CD4-positive, alpha-beta T cell treated with Interleukin-2 at 100 ng/mL for 4 hours (primary cell): ENCODE data around the gene TSPAN14.

Experiments
- DNase-seq: peaks from one replicate; pipeline ENCODE4 v3.0.0-alpha.2; 2020; ENCODE audit warnings: low spot score

The TSPAN14 gene

DNA sequence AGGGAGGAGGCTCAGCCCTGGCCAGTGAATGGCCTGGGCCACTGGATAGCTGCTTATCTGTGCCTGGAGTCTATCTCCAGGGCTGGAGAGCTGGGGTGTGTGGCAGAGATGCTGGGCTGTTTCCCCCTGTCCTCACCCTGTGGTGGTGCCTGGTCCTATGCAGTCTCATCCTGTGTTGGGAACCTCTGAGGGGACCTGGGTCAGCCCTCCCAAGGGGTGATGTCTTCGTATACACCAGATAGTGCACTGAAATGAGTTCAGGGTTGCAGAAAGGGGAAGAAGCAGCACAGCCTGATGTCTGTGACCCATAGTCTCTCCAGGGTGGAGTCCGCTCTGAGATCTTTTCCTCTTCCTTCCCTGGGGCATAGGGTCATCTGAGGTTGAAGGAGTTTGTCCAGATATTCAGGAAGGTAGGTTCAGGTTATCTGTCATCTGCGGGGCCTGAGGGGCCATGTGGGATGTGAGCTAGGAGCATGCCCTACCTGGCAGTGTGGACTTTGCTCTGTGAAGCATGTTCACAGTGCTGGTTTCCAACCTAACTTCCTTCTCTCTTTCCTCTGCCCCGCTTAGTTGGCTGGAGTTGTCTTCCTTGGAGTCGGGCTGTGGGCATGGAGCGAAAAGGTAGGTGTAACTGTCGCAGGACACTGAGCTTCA, 50.2 kb downstream of the TSPAN14 start:
- no peak for DNase-seq

DNA sequence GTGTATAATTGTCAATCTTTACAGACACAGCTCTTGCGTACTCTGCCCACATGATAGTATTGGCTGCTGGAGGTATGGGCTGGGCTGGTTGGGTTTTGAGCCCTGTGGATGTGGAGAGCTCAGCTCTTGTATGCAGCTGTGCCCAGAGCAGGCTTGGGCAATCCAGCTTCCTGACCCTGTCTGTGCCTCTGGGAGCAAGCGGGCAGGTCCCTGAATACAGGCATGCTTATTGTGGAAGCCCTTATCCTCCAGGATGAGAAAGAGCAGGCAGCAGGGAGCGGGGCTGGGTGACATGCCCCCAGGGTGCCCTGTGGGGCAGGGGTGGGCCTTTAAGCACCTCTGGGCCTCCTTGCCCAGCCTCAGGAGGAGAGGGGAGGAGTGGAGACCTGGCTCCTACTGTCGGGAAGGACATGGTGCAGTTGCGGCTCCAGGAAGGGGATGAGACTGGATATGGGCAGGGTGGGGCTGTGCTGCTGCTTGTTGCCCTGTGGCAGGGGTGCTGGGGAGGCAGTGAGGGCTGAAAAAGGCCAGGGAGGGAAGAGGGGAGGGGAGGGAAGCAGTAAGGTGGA, 50.9 kb downstream of the TSPAN14 start:
- DNase-seq, result no peak

DNA sequence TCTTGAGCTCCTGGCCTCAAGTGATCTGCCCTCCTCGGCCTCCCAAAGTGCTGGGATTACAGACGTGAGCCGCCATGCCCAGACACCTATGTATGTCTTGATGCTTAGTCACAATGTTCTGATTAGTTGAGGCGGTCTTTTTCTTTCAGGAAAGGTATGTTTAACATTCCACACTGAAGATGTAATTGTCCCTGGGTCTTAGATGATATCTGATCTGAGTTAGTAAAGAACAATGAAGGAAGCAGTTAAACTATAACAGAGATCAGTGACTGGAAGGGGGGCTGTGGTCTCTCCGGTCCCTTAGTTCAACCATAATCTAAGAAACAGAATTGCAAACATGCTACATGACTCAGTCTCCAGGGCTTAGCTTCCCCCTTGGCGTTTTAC, 52.1 kb downstream of the TSPAN14 start:
- no peak for DNase-seq

DNA sequence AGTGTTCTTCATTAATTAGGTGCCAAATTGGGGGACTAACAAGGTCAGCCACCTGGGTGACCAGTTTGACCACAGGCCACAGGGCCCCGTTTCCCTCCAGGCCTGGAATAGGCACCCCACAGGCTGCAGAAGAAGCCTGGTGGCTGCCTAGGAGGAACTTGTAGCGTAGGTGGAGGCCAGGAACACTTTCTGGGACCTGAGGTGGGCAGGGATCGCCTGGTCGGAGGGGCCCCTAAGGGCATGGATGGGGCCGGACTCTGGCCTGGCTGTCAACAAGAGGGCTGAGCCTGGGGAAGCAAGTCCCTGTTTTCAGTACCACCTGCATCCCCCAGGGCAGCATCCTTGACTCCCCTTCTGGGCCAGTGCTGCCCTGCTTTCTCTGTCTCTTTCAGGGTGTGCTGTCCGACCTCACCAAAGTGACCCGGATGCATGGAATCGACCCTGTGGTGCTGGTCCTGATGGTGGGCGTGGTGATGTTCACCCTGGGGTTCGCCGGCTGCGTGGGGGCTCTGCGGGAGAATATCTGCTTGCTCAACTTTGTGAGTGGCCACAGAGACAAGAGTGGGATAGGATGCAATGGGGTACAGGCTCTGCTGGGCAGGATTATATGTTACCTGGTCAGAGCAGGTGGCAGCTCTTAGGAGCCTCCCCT, 52.9 kb downstream of the TSPAN14 start:
- DNase-seq, result no peak

DNA sequence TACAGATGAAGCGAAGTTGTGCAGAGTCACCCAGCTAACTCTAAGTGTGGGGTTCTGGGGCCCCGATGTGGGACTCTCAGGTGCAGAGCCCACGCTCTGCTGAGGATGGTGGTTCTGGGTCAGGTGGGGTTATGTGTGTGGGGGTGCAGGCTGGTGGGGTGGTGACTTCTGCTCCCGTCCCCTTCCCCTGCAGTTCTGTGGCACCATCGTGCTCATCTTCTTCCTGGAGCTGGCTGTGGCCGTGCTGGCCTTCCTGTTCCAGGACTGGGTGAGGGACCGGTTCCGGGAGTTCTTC, 54.9 kb downstream of the TSPAN14 start:
- no peak for DNase-seq

DNA sequence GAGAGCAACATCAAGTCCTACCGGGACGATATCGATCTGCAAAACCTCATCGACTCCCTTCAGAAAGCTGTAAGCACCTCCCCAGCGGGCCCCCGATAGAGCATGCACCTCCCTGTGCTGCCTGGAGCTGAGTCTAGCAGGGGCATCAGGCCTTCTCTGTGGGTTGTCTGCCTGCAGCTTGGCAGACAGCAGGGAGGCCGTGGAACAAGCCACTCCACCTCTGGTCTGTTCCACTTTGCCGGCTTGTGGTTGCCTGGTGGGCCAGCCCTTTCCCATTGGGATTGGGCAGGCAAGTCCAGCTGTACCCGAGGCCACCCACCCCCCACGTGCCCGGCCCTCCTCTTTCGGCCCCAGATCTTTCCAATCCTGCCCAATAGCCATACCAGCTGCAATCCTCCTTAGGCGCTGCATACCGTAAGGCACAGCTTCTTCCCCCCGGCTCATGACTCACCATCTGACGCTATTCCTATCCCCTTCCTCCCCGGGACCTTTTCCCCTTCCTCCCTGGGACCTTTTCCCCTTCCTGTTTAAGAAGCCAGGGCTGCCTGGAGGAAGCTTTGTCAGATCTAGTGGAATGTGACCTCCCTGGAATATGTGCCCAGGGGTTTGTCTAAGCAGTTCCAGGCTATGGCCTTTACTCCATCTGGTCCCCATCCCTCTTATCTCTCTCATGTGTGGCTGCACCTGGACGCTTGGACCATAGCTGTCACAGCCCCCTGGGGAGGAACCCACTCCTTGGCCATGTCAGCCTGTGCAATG, 55.5 kb downstream of the TSPAN14 start:
- DNase-seq, result no peak

DNA sequence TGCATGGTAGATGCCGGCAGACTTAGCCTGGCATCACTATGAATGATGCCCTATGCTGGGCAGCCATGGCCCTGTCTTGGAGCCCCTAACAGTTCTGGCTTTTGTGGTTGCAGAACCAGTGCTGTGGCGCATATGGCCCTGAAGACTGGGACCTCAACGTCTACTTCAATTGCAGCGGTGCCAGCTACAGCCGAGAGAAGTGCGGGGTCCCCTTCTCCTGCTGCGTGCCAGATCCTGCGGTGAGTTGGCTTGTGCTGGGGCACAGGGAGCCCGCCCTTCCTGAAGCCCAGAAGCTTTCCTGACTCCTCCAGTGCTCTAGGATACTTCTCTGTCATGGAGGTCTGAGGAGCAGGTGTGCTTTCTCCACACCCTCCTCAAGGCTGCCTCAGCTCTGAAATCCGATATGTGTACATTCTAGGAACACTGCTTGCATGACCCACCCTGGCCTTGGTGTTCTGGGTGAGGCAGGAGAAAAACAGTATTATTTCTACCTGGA, 58.0 kb downstream of the TSPAN14 start:
- no peak for DNase-seq

DNA sequence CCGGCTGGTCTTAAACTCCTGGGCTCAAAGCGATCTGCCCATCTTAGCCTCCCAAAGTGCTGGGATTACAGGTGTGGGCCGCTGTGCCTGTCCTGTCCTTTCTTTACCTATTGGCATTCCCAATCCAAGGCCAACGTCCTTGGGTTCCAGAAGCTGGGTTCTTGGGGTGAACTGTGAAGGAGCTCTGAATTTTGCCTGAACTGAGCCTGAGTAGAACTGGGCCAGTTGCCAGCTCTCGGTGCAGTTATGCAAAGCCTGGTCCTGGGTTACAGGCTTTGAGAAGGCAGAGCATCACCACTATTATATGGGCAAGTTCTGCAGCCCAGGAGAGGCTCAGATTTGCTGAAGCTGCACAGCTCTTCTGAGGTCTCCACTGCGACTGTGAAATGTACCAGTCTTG, 59.0 kb downstream of the TSPAN14 start:
- DNase-seq, result no peak

DNA sequence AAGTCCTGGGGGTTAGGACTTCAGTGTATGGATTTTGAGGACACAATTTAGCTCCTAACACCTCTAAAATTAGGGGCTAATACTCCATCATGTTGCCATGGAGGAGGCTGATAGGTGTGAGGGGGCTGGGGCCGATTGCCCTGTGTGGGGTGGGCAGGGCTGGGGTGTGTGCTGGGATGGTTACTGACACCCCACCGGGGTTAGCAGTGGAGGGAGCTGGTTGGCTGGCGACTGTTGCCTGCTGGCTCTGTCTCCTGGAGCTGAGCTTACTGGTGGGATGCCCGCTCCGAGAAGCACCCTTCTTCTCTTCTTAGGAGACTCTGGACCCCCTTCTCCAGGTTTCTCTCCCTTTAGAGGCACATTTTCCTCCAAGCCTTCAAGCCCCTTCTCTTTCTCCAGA, 61.4 kb downstream of the TSPAN14 start:
- no peak for DNase-seq

DNA sequence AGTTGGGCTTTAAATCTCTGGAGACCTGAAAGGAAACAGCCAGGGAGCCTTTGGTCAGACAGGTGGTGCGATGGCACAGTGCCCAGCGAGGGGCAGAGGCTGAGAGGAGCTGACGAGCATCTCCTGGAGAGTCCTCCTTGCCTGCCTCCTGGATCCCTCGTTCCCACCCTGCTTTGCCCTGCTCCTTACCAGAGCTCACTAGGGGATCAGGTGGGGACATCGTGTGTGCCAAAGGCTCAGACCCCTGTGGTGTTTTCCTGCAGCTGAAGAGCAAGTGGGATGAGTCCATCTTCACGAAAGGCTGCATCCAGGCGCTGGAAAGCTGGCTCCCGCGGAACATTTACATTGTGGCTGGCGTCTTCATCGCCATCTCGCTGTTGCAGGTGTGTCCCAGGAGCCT, 61.8 kb downstream of the TSPAN14 start:
- DNase-seq, result no peak

DNA sequence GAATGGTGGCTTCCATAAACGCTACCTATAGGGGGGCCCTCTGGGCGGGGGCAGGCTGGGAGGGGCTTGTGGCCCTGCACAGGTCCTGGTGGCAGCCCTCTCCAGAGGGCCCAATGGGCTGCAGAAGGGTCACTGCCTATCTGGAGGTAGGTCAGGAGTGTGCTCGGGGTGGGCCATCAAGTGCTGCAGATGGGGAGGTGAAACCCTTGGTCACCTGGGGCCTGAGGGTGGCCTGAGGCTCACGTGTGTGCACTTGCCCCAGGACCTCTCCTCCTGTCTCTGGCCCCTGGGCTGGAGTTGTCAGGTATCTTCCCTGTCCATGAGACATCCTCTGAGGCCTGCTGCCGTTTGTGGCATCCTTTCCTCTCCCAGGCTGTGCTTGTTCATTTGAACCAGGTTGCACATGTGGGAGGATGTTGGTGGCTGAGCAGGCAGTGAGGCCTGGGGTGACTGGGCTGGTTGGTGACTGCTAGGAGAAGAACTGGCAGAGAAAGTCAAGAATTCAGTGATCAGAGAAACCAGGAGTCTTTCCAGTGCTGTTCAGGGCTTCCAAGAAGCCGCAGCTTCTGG, 62.5 kb downstream of the TSPAN14 start:
- no peak for DNase-seq

DNA sequence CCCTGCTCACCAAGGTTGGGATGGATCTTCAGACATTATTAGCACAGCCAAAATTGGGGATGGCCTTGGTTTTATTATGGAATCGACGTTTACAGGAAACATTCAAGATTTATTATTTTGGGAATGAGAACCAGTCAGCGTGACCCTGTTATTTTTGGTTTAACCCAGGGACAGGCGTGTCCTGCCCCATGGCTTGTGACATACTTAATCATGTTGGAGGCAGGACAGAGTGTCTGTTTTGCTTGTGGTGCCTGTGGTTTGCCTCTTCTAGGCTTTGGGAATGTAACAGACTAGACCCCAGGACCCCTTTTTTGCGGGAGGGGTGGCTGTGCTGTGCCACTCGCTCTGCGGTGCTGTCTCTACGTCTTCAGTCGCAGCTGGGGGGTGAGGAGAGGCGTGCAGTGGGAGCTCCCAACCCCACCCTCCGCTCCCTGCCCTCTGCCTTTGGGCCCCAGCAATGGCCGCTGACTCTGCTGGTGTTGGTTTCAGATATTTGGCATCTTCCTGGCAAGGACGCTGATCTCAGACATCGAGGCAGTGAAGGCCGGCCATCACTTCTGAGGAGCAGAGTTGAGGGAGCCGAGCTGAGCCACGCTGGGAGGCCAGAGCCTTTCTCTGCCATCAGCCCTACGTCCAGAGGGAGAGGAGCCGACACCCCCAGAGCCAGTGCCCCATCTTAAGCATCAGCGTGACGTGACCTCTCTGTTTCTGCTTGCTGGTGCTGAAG, 63.5 kb downstream of the TSPAN14 start:
- no peak for DNase-seq

DNA sequence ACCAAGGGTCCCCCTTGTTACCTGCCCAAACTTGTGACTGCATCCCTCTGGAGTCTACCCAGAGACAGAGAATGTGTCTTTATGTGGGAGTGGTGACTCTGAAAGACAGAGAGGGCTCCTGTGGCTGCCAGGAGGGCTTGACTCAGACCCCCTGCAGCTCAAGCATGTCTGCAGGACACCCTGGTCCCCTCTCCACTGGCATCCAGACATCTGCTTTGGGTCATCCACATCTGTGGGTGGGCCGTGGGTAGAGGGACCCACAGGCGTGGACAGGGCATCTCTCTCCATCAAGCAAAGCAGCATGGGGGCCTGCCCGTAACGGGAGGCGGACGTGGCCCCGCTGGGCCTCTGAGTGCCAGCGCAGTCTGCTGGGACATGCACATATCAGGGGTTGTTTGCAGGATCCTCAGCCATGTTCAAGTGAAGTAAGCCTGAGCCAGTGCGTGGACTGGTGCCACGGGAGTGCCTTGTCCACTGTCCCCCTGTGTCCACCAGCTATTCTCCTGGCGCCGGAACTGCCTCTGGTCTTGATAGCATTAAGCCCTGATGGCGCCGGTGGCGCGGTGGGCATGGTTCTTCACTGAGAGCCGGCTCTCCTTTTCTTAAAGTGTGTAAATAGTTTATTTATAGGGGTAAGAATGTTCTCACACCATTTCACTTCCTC, 64.2 kb downstream of the TSPAN14 start:
- no peak for DNase-seq

DNA sequence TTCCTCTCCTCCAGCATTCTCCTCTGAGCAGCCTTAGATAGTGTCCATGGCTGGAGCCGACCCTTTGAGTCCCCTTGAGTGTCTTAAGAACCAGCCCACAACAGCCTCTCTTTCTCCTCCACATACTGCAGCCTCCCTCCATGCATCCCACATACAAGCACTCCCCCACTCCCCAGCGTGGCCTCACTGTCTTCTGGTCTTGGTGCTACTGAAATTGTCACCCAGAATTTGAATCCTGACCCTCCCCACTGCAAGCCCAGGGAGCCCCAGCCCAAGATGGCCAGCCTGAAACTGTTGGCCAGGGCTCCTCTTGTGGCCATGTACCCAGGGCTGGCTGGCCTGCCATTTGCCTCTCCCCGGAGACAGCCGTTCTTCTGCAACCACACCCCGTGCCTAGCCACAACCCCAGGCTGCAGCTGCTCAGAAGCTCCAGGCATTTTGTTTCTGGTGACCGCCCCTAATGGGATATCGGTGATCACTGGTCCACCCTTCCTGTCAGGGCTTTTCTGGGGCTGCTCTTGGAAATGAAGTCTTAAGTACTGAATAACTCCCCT, 64.8 kb downstream of the TSPAN14 start:
- no peak for DNase-seq

DNA sequence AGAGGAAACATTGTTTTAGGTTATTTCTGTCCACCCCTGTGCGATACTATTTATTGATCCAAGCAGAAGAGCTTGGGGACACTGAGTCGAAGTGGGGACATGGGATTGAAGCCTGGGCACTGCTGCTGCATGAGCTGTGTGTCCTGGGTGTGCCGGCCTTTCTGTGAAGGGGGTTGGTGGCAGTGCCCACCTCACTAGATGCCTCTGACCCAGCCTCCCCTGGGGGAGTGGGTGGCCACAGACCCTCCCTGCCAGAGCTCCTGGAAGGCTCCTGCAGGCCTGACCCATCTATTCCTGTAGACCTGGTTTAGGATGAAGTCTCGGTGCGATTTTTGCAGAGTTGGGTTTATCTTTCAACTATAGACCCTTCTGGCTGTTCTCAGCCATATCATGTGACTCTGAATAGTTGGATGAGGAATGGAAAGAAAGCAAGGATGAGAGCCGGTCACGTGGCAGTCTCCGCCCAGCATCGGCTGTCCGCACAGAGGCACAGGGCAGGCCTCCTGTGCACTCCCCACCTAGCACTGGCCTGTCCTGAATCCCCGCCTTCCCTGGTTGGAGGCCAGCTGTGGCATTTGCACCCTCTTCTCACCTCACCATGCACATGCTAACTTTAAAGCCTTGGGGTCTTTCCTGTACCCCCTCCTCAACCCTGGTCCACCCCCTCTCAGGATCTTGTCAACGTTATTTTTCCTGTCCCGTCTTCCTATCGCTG, 66.0 kb downstream of the TSPAN14 start:
- no peak for DNase-seq

DNA sequence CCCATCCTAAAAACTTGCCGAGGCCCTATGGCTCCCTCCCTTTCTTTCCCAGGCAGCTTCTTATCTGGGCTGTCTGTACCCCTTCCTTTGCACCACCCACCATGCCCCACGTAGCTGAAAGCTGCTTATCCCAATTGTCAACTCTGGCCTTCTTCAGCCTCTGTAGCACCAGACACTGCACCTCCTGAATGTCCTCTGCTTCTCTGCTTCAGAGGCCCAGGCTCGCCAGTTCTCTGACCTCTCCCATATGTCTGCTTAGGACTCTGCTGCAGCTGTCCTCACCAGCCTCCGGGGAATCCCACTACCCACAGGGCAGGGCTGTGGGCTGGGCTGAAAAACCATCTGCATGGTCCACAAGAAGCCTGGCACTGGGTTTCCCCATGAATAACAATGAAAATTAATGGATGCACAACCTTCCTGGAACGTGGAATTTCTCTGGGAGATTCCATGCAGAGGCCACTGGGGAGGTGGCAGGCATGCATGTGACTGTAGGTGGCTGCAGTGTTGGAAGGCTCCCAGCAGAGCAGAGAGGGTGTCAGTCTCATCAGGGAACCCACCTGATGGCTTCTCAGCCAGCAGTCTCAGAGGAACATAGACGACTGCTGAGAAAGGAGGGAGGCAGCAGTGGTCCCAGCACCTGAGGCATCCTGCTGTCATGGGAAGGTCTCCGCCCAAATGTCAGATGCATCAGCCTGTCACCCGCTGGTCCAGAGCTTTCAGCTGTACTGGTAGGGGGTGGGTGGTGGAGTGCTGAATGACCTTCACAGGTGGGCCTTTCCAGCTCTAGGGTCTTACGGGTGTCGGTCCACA, 66.8 kb downstream of the TSPAN14 start:
- no peak for DNase-seq

DNA sequence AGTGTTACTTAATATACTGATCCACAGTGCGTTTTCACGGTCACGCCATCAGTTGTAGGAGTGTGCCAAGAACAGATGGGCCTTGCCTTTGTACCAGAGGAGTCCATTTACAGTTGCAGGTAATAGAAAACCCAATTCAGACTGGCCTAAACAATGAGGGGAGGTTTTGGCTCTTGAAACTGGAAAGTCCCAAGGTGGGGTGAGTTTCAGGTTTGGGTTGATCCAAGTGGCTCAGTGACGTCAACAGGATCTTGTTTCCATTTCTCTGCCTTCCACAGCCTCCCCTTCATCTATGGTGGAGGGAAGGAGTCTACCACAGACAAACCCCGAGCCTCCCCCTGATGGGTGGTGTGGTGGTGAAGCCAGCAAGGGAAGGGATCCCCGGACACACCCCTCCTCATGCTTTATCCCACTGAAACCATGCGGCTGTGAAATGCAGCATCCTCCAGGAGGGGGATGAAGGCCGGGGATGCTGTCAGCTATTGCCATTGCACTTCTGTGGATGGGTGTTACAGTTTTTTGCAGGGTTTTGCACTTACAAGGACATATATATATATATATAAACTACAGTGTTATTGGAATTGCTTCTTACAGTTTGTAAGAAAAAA, 68.8 kb downstream of the TSPAN14 start:
- no peak for DNase-seq

DNA sequence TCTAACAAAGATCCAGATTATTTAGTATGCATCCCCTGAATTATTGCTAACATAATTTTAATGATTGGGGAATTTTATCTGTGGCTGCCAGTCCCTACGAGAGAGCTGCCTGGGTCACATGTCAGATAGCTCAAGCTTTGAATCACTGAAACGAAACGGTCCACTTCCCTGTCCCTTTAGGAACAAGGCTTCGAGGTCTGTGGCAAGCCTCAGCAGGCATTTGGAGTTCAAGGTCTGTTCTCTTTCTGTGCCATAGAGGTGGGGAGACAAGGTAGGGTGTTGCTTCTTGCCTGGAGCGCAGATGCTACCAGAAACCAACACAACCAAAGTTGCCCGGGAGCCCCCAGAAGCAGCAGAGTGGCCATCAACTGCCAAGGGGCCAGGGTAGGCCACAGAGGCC, 69.7 kb downstream of the TSPAN14 start:
- DNase-seq, result no peak

DNA sequence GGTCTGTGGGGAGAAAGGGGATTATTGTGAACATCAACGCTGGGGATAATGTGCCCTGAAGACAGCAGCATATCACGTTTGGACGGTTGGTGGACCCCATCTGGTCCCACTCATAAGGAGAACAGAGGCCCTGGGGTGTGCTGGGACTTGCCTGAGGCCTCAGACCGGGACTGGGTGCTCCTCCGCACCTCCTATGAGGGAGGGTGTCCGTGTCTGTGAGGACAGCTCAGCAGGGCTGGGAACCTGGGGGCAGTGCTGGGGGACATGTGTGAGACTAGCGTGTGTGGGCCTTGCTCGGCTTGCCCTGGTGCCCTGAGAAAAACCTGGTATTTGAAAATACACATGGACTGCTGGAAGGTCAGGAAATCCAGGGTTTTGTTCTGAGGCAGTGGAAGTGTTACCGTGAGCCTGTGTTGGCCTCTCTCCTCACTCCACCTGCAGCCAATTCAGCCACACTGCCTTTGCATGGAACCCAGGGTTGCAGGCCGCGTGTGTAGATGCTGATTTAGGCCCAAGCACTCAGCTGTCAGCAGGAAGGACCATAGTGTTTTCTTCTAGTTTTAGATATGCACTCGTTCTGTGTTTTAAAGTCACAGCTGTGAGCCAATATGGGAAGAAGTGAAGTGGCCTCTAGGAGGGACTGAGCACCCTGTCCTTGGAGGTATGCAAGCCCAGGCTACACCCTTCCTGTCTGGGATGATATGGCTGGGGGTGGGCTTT, 70.2 kb downstream of the TSPAN14 start:
- DNase-seq, result no peak
